GM18870 (cell line): Measurements from ENCODE around the gene DRD2.

Experiments
- ATAC-seq: cut with Tn5 transposase; IDR thresholded peaks from one replicate; pipeline ENCODE4 v1.9.1; 2021; ENCODE audit warnings: moderate library complexity; ENCODE audit not compliant: unreplicated experiment

DRD2 gene

DNA sequence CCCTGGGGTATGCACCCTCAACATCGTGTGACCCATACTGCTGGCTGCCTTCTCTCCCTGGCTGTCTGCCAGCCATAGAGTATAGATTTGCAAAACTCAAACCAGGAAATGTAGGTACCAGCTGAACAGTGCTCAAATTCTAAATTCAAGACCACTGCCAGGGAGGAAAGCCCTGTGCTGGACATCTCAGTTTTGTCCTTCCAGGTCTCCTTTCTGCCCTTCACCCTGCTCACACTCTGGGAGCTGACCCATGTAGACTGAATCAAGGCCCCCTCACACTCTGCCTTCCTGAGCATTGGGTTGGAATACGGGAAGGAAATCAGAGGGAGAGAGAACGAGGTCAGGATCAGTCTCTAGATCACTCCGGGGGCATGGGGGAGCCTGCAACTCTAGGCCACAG is 12.4 kb upstream of the DRD2 start:
- no peak for ATAC-seq

- no peak for ATAC-seq
Measured at GRCh38 chr11:113484223-113484622, 9.0 kb upstream of the DRD2 start.

GRCh38 chr11:113481672-113482071 is 6.5 kb upstream of the DRD2 start:
- ATAC-seq: no peak

DNA sequence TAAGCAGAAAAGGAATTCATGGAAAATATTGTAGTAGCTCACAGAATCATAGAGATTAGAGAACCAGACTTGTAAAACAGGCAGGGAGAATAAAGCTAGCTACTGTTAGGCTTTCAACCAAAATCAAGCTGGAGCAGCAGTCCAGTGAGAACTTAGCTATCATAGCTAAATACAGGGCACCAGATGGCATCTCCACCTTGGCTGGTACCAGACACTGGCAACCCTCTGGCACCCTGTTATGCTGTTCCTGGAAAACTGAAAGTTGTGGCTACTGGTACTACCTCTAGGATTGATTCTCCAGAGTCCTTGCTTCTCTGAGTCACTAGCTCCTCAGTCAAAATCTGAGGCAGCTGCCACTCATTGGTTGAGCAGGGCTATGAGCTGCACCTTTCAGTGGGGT is 6.0 kb upstream of the DRD2 start:
- ATAC-seq: no peak

DNA sequence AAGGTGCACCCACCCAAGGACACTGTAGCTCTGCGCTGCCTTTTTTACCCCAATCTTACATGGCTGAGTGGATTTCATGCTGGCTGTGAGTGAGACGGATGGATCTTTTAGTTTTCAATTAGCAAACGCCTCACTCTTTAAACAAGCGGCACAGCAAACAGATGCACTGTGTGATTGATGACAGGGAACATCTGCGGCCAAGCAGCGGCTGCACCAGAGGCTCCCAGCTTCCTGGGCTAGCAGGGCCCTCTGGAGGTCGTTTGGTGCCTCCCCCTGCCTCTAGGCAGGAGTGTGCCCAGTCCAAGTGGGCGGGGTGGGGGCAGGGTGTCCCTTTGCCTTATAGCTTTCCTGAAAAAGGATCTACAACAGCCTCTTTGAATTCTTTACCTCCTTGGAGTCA is 2.1 kb upstream of the DRD2 start:
- ATAC-seq: no peak

- no peak for ATAC-seq
Measured at GRCh38 chr11:113476553-113476952, 1.4 kb upstream of the DRD2 start.

DNA sequence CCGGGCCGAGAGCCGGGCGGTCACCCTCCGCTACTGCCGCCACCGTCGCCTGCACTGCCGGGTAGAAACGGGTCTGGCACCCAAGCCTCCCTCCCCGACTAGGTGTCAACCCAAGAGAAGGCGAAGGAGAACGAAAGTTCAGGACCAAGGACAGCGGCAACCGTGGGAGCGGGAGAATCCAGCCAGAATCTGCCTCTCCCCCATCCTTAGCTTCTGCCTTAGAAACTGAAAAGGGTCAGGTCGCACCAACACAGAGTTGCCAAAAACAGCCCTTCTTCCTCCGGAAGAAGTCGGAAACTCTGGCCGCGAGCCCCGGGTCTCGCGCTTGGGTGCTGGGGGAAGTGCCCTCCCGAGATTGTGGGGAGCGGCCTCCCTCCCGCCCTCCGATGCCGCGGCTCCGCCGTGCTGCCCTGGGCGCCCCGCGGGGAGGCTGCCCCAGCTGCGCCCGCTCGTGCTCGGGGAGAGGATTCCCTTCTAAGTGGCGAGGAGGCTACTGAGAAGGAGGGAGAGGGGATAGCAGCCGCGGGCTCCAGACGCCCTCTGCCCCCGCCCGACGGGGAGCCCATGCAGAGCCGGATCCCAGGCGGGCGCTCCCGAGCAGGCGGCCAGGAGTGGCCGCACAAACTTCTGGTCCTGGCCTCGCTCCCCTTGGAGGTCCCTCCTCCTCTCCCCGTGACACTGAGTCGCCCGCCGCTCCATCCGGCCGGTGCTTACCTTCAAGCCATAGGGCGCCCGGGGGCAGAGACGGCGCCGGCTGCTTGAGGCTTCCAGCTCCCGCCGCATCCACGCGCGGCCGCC is 637 bp downstream of the DRD2 start:
- ATAC-seq: no peak

- no peak for ATAC-seq
Measured at GRCh38 chr11:113473983-113474361, 1.2 kb downstream of the DRD2 start.

DNA sequence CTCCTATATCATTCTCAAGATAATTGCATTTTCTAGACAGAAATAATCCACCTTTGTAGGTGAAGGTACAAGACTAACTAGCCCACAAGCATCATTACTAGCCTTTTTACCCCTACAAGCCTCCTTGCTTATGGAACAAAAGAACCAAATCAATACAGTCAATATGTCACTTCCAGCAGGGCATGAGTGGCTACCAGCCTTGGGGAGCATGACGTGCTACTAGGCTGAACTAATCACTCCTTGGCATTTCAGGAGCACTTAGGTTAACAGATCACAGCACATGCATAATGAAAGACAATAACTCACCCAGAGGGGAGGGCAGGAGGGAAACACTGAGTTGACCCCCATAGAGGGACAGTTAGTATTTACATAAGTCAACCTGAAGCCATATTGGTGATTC is 2.7 kb downstream of the DRD2 start:
- ATAC-seq: no peak

GRCh38 chr11:113470233-113470632 is 5.0 kb downstream of the DRD2 start:
- no peak for ATAC-seq

DNA sequence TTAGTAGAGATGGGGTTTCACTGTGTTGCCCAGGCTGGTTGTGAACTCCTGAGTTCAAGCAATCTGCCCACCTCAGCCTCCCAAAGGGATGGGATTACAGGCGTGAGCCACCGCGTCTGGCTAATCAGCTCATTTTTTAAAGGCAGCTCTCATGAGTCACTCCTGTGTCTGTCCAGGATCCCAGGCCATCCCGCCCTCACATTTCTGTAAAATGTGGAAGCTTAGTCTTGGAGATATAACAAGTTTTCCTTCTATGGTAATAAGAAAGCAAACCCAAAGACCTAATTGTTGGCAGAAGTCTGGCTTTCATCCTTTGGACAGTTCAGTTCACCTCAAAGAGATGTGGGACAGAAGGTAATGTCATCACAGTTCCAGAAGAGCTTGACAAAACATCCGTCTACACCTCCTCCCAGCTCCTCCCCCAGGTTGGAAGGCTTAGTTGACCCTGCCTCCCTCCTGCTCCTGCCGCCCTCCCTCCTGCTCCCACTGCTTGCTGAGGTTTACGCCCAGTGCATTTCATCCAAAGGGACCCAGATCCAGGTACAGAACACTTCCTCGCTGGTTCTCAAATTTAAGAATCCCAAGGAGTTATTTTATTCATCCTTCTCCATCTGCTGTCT is 6.4 kb downstream of the DRD2 start:
- no peak for ATAC-seq

GRCh38 chr11:113467545-113467944 is 7.7 kb downstream of the DRD2 start:
- no peak for ATAC-seq

DNA sequence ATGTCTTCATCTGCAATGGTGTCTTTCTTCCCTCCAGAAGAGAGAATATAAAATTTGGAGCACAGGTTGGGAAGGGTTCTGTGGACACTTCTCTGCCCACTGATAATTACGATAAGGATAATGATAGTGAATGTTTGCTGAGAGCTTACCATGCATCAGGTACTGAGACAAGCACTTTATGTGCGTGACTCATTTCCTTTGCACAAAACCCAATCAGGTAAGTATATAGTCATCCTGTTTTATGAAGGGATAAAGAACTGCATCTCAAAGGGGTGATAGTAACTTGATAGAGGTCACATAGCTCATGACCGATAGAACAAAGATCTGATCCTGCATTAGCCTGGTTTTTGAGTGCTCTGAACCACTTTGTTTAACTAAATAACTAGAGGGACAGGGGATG is 9.4 kb downstream of the DRD2 start:
- no peak for ATAC-seq

DNA sequence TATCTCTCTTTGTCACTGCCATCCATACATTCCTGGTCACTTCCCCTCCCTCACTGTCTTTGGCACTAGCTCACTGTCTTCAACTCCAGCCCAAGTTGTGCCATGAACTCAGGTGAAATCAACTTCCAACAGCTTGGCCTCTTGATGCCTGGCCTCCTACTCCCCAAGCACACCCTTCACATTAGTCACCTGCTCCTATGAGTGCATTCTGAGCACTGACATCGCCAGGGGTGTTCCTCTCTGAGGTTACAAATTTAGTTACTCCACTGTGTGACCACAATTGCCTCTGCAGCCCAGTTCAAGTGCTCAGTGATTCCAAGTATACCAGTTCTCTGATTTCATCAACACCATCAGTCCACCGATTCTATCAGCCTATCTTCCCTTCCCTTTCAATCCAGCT is 10.8 kb downstream of the DRD2 start:
- ATAC-seq: no peak

DNA sequence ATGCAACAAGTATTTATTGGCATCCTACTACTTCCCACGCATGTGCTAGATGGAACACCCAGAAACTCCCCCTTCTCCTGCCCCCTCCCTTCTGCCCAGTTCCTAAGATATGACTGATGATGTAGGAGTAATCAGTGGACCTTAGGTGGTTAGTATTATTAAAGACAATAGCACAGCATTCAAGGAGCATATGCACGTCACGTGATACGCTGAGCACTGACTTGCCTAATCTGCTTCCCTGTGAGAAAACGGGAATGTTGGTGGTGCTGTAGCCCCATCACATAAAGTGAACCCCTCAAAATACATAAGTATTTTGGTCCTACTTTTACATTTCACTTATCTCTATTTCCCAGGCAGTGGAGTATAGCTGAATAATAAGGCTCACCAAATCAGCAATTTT is 12.4 kb downstream of the DRD2 start:
- ATAC-seq: no peak

DNA sequence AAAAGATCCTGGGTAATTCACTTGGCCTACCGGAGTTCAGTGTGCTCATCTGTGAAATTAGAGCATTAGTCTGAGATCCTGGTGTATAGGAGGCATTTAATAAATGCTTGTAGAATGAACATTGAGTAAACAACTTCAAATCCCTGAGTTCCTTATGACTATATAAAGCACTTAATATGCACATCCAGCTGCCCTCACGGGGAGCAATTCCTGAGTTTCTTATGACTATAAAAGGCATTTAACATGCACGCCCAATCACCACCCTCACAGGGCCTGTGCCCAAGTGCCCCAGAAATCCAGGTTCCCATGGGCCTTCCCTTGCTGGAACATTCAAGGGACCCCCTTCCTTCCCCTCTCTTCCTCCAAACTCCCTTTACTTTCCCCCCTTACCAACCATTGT is 13.6 kb downstream of the DRD2 start:
- no peak for ATAC-seq

GRCh38 chr11:113460469-113460868 is 14.7 kb downstream of the DRD2 start:
- ATAC-seq: no peak

- no peak for ATAC-seq
Measured at GRCh38 chr11:113458189-113458588, 17.0 kb downstream of the DRD2 start.

- ATAC-seq: no peak
Measured at GRCh38 chr11:113457784-113458183, 17.4 kb downstream of the DRD2 start.

DNA sequence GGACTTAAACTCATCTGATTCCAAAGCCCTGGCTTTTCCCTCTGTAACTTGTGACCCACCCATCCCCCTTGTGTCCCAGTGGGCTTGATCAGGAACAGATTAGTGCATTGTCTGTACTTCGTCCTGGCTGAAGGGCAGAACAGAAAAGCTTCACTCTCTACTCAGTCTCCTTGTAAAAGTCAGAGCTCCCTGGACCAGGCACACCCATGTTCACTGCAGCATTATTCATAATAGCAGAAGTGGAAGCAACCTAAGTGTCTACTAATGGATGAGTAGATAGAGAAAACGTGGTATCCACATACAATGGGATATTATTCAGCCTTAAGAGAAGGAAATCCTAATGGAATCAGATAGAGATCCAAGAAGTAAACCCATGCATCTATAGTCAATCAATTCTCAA is 20.7 kb downstream of the DRD2 start:
- ATAC-seq: no peak

DNA sequence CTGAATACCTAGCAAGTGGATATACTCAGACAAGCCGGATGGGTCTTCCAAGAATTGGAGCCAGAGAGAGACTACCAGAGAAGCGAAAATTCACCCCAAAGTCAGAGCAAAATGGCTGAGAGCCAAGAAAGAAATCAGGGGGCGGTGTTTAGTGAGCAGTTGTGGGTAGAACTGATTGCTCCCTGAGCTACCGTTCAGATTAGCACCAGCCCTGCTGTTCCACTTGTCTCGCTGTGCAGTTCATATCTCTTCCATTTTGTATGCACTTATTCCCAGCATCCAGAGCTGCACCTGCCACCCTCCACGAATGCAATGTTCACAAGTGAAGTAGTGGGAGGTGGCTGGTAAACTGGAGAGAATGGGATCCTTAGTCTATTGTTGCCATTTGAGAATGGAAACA is 25.5 kb downstream of the DRD2 start:
- no peak for ATAC-seq

DNA sequence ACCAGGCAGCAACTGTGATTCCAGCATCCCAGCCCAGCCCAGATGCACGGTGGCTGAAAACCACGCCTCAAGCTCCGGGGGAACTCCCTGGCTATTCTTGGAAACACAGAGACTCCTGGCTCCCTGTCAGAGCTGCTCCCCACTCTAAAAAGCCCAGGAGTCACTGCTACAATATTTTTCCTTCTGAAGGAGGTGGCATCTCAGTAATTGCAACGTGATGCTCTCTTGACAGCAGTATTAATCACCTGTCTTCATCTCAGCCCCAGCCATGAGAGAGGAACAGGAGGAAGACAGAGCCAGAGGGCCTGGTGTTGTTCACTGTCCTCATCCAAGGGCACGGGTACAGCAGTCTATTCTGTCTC is 26.9 kb downstream of the DRD2 start:
- no peak for ATAC-seq
